OCI-LY1 (cell line): ENCODE measurements around the gene LMF1.

Source experiments
- EZH2 ChIP-seq: fragments of 200-600 bp; sonication (generic), shearing (Covaris generic); IDR thresholded peaks from 2 replicates; pipeline ENCODE4 v1.8.0; 2017; ENCODE audit warnings: borderline replicate concordance, mixed run types, mild to moderate bottlenecking, antibody characterized with exemption, low read length, moderate library complexity, mixed read lengths
- TF ChIP-seq, protein P1 (sequence below): fragments of 200-600 bp; sonication (generic), shearing (Covaris generic); IDR thresholded peaks from 2 replicates; pipeline ENCODE4 v1.5.1; 2017; ENCODE audit warnings: mild to moderate bottlenecking, antibody characterized with exemption, low read length, moderate library complexity, mixed read lengths

DNA sequence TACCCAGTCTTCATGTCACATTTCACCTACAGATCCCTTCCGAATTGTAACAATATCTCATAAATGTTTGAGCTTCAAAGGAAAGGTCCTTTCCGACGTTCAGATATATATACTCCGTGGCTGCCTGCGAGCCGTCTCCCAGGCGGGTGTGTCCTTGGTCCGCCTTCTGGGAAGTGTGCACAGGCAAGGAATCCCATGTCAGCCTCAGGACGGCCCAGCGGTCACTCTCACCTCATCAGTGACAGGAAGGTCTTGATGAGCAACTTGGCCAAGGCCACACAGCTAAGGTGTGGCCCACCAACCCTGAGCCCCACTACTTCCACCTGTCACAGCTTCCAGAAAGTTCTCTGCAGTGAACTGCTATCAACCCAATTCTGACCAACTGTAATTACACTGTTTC, 4.3 kb downstream of the LMF1 start:
- TF ChIP-seq, protein P1, sequence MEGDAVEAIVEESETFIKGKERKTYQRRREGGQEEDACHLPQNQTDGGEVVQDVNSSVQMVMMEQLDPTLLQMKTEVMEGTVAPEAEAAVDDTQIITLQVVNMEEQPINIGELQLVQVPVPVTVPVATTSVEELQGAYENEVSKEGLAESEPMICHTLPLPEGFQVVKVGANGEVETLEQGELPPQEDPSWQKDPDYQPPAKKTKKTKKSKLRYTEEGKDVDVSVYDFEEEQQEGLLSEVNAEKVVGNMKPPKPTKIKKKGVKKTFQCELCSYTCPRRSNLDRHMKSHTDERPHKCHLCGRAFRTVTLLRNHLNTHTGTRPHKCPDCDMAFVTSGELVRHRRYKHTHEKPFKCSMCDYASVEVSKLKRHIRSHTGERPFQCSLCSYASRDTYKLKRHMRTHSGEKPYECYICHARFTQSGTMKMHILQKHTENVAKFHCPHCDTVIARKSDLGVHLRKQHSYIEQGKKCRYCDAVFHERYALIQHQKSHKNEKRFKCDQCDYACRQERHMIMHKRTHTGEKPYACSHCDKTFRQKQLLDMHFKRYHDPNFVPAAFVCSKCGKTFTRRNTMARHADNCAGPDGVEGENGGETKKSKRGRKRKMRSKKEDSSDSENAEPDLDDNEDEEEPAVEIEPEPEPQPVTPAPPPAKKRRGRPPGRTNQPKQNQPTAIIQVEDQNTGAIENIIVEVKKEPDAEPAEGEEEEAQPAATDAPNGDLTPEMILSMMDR = no peak
- TF ChIP-seq EZH2 = no peak
